HEK293T (cell line): Measurements from ENCODE around the gene ARHGEF16.

Experiments used
- FOXA1 ChIP-seq: fragments of 450-650 bp; IDR thresholded peaks from 2 replicates; pipeline ENCODE4 v1.6.1; 2016; ENCODE audit warnings: mild to moderate bottlenecking
- LEF1 ChIP-seq: fragments of 450-650 bp; IDR thresholded peaks from 2 replicates; pipeline ENCODE4 v1.6.1; 2017; ENCODE audit warnings: mild to moderate bottlenecking, borderline replicate concordance
- NFRKB ChIP-seq: fragments of 450-650 bp; IDR thresholded peaks from 2 replicates; pipeline ENCODE4 v1.6.1; 2016; ENCODE audit warnings: mild to moderate bottlenecking, moderate library complexity
- TARDBP ChIP-seq: fragments of 450-650 bp; IDR thresholded peaks from 2 replicates; pipeline ENCODE4 v1.6.1; 2016
- TF ChIP-seq, protein P1 (sequence below): fragments of 450-650 bp; IDR thresholded peaks from 2 replicates; pipeline ENCODE4 v1.6.1; 2016

DNA sequence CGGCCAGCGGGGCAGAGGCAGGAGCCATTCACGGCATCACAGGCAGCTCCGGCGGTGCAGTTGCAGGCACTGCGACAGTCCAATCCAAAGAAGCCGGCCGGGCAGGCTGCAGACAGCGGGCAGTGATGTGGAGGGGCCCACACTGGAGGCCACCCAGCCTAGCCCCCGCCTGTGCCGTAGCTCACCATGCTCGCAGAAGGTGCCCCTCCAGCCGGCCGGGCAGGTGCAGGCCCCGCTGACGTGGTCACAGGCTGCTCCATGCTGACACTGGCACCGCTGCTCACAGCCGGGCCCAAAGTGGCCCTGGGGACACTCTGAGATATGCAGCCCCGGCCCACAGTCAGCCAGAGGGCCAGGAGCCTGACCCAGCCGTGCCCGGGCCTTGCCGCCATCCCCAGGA lies 45.1 kb downstream of the ARHGEF16 start:
- TF ChIP-seq LEF1 = no peak
- TF ChIP-seq, protein P1, sequence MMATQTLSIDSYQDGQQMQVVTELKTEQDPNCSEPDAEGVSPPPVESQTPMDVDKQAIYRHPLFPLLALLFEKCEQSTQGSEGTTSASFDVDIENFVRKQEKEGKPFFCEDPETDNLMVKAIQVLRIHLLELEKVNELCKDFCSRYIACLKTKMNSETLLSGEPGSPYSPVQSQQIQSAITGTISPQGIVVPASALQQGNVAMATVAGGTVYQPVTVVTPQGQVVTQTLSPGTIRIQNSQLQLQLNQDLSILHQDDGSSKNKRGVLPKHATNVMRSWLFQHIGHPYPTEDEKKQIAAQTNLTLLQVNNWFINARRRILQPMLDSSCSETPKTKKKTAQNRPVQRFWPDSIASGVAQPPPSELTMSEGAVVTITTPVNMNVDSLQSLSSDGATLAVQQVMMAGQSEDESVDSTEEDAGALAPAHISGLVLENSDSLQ = no peak
- no peak for TF ChIP-seq FOXA1
- TF ChIP-seq NFRKB = no peak
- no peak for TF ChIP-seq TARDBP
